H9 (cell line): ENCODE measurements around the gene VDAC1. TPM values are rescaled to one million over a fixed set of nuclear protein-coding genes. Genes with fewer than 3 reads are reported as not detected.

Experiments
- DNase-seq: peaks from one replicate; pipeline ENCODE4 v3.0.0-alpha.2; 2017
- H2AFZ ChIP-seq: one replicate; pipeline ENCODE4 v1.6.1; 2013; ENCODE audit warnings: mild to moderate bottlenecking, low read length, control low read depth, moderate library complexity
- H2AK5ac ChIP-seq: 2 replicates; pipeline ENCODE4 v1.6.1; 2013; ENCODE audit warnings: low read length, control low read depth, mixed read lengths; ENCODE audit not compliant: insufficient read length
- H2BK120ac ChIP-seq: one replicate; pipeline ENCODE4 v1.6.1; 2013; ENCODE audit warnings: low read depth, mild to moderate bottlenecking, low read length, control low read depth, inconsistent platforms; ENCODE audit not compliant: poor library complexity, severe bottlenecking
- H2BK12ac ChIP-seq: 2 replicates; pipeline ENCODE4 v1.6.1; 2013; ENCODE audit warnings: low read length, control low read depth, mixed read lengths, low read depth; ENCODE audit not compliant: insufficient read length
- H2BK15ac ChIP-seq: 2 replicates; pipeline ENCODE4 v1.6.1; 2013; ENCODE audit warnings: low read depth, low read length, control low read depth
- H2BK20ac ChIP-seq: one replicate; pipeline ENCODE4 v1.6.1; 2013; ENCODE audit warnings: low read depth, mild to moderate bottlenecking, low read length, control low read depth, inconsistent platforms; ENCODE audit not compliant: poor library complexity, severe bottlenecking
- H2BK5ac ChIP-seq: 2 replicates; pipeline ENCODE4 v1.6.1; 2013; ENCODE audit warnings: low read length, control low read depth, mixed read lengths; ENCODE audit not compliant: insufficient read length
- H3K14ac ChIP-seq: 2 replicates; pipeline ENCODE4 v1.6.1; 2013; ENCODE audit warnings: low read length, control low read depth; ENCODE audit not compliant: insufficient read depth
- H3K18ac ChIP-seq: 2 replicates; pipeline ENCODE4 v1.6.1; 2013; ENCODE audit warnings: low read depth, mild to moderate bottlenecking, mixed read lengths, low read length, control low read depth; ENCODE audit not compliant: insufficient read length
- H3K23ac ChIP-seq: 2 replicates; pipeline ENCODE4 v1.6.1; 2013; ENCODE audit warnings: low read length, control low read depth, mixed read lengths, low read depth; ENCODE audit not compliant: insufficient read length
- H3K23me2 ChIP-seq: 2 replicates; pipeline ENCODE4 v1.6.1; 2013; ENCODE audit warnings: low read depth, mild to moderate bottlenecking, mixed read lengths, low read length, control low read depth; ENCODE audit not compliant: insufficient read length, poor library complexity, severe bottlenecking
- H3K27ac ChIP-seq: 2 replicates; pipeline ENCODE4 v1.5.1; 2013; ENCODE audit warnings: low read length, control low read depth, mixed read lengths, low read depth; ENCODE audit not compliant: insufficient read length
- H3K27me3 ChIP-seq: 2 replicates; pipeline ENCODE4 v1.6.1; 2013; ENCODE audit warnings: low read length, control low read depth, inconsistent platforms; ENCODE audit not compliant: insufficient read depth
- H3K4ac ChIP-seq: 2 replicates; pipeline ENCODE4 v1.6.1; 2013; ENCODE audit warnings: low read depth, mild to moderate bottlenecking, control low read depth, inconsistent platforms, low read length, moderate library complexity
- H3K4me1 ChIP-seq: 2 replicates; pipeline ENCODE4 v1.6.1; 2013; ENCODE audit warnings: low read length, control low read depth, inconsistent platforms; ENCODE audit not compliant: insufficient read depth
- H3K4me2 ChIP-seq: 2 replicates; pipeline ENCODE4 v1.6.1; 2013; ENCODE audit warnings: low read length, control low read depth, mixed read lengths; ENCODE audit not compliant: insufficient read length, insufficient read depth
- H3K56ac ChIP-seq: 2 replicates; pipeline ENCODE4 v1.6.1; 2013; ENCODE audit warnings: low read depth, mild to moderate bottlenecking, mixed read lengths, low read length, control low read depth; ENCODE audit not compliant: insufficient read length
- H3K79me1 ChIP-seq: 2 replicates; pipeline ENCODE4 v1.6.1; 2013; ENCODE audit warnings: low read depth, mild to moderate bottlenecking, moderate library complexity, low read length, control low read depth, inconsistent platforms; ENCODE audit not compliant: insufficient read depth, poor library complexity, severe bottlenecking
- H3K79me2 ChIP-seq: 2 replicates; pipeline ENCODE4 v1.6.1; 2013; ENCODE audit warnings: low read length, control low read depth, inconsistent platforms; ENCODE audit not compliant: insufficient read depth
- H3K9ac ChIP-seq: 2 replicates; pipeline ENCODE4 v1.6.1; 2013; ENCODE audit warnings: low read length, control low read depth, mixed read lengths; ENCODE audit not compliant: insufficient read length; ENCODE audit errors: extremely low read depth
- H3K9me3 ChIP-seq: one replicate; pipeline ENCODE4 v1.6.1; 2013; ENCODE audit warnings: low read depth, low read length, inconsistent platforms; ENCODE audit not compliant: control insufficient read depth
- H3T11ph ChIP-seq: one replicate; pipeline ENCODE4 v1.6.1; 2013; ENCODE audit warnings: mild to moderate bottlenecking, low read length, control low read depth, inconsistent platforms
- H4K20me1 ChIP-seq: one replicate; pipeline ENCODE4 v1.6.1; 2013; ENCODE audit not compliant: control insufficient read depth, insufficient read length, insufficient read depth
- H4K5ac ChIP-seq: 2 replicates; pipeline ENCODE4 v1.6.1; 2013; ENCODE audit warnings: low read depth, mild to moderate bottlenecking, mixed read lengths, low read length, control low read depth; ENCODE audit not compliant: insufficient read length
- H4K8ac ChIP-seq: replicated peaks from 2 replicates; pipeline ENCODE4 v1.6.1; 2013; ENCODE audit warnings: low read length, control low read depth, mixed read lengths, low read depth; ENCODE audit not compliant: insufficient read length
- H4K91ac ChIP-seq: 2 replicates; pipeline ENCODE4 v1.6.1; 2013; ENCODE audit warnings: low read depth, mild to moderate bottlenecking, moderate library complexity, mixed read lengths, low read length, control low read depth; ENCODE audit not compliant: insufficient read length
- H3K27ac Mint-ChIP-seq, 3 experiments: 2 replicates in 2 of 3; 3 replicates in 1 of 3; pipeline ENCODE4 v1.8.0; 2020 to 2021; ENCODE audit warnings: mixed read lengths in 3 of 3, mild to moderate bottlenecking in 1 of 3, moderate library complexity in 1 of 3
- H3K27me3 Mint-ChIP-seq: 2 replicates; pipeline ENCODE4 v1.8.0; 2021; ENCODE audit warnings: low read depth, mild to moderate bottlenecking, moderate library complexity, mixed read lengths
- H3K36me3 Mint-ChIP-seq, 3 experiments: 2 replicates in 2 of 3; 3 replicates in 1 of 3; pipeline ENCODE4 v1.8.0; 2020 to 2021; ENCODE audit warnings: low read depth in 3 of 3, mixed read lengths in 3 of 3; ENCODE audit not compliant: insufficient read depth in 1 of 3
- H3K4me1 Mint-ChIP-seq, 2 experiments: 2 replicates each; pipeline ENCODE4 v1.8.0; 2020; ENCODE audit warnings: mixed read lengths in 2 of 2
- H3K4me3 Mint-ChIP-seq, 2 experiments: 2 replicates in 1 of 2; 3 replicates in 1 of 2; pipeline ENCODE4 v1.8.0; 2020 to 2021; ENCODE audit warnings: mild to moderate bottlenecking in 2 of 2, mixed read lengths in 2 of 2, moderate library complexity in 1 of 2
- H3K9me3 Mint-ChIP-seq, 2 experiments: 2 replicates in 1 of 2; 3 replicates in 1 of 2; pipeline ENCODE4 v1.8.0; 2020; ENCODE audit warnings: mild to moderate bottlenecking in 2 of 2, mixed read lengths in 2 of 2, moderate library complexity in 1 of 2
- CTCF ChIP-seq: fragments of 200-600 bp; sonication (generic); conservative IDR thresholded peaks from 3 replicates; pipeline ENCODE4 v1.8.0; 2021; ENCODE audit warnings: antibody characterized with exemption, mild to moderate bottlenecking
- WGBS: extraction: QIAGEN DNeasy Blood & Tissue Kit; methylation state at CpG from one replicate; pipeline ENCODE4 v1.1.7; 2013; ENCODE audit warnings: missing lambda C conversion rate, low lambda C conversion rate, mixed read lengths; ENCODE audit not compliant: insufficient read length; ENCODE audit errors: extremely low coverage; 5-methylcytosine and 5-hydroxymethylcytosine counted together
- total RNA-seq: library from RNA; stranded (reverse); gene quantifications from 2 replicates; pipeline ENCODE4 v1.2.1, GENCODE V29; 2021

Gene VDAC1
- total RNA-seq, 1 experiment from 2014 or later = 208 TPM

GRCh38 chr5:133932441-133933168 lies 72.2 kb downstream of the VDAC1 start:
- Mint-ChIP-seq H3K27me3 (peaks cover 2% of the 10 kb centered on the region), H3K36me3 (no peaks in the 10 kb centered on the region; a peak in 2 of 7 replicates), H3K4me3 (no peak overlapping the region), H3K4me1 (0 out of 4 replicates have a peak, but pooled peaks cover 0 to 3% of the 10 kb centered on the region in 2 experiments), H3K27ac (0 out of 7 replicates have a peak overlapping the region, but pooled peaks of 1 of the 3 experiments have one; percentile 15), H3K9me3 (peaks cover 9 to 10% of the 10 kb centered on the region in 2 experiments; a peak in 4 of 5 replicates)
- H3K27ac ChIP-seq = no peak overlapping the region
- no peaks in the 10 kb centered on the region for H3K9me3 ChIP-seq
- no peak overlapping the region for H3K4ac ChIP-seq
- H2BK12ac ChIP-seq = no peak overlapping the region
- no peaks in the 10 kb centered on the region for H3K4me1 ChIP-seq
- no peak overlapping the region for H2BK5ac ChIP-seq
- H3K9ac ChIP-seq = no peak overlapping the region
- no peak overlapping the region for H2AK5ac ChIP-seq
- no peak overlapping the region for H4K5ac ChIP-seq
- H3T11ph ChIP-seq = no peak overlapping the region
- WGBS = no CpG with 5 or more reads among the region's 13 CpGs
- no peak overlapping the region for H2BK120ac ChIP-seq
- H2BK20ac ChIP-seq = no peak overlapping the region
- TF ChIP-seq CTCF = no peak
- H3K4me2 ChIP-seq = no peak overlapping the region
- H3K79me1 ChIP-seq = no peaks in the 10 kb centered on the region
- H3K23ac ChIP-seq = no peak overlapping the region
- H2AFZ ChIP-seq = no peak overlapping the region
- H2BK15ac ChIP-seq = no peak overlapping the region
- H3K23me2 ChIP-seq = no peaks in the 10 kb centered on the region
- H4K8ac ChIP-seq = no peak overlapping the region
- H3K14ac ChIP-seq = no peak overlapping the region
- H3K18ac ChIP-seq = no peak overlapping the region
- no peaks in the 10 kb centered on the region for H4K20me1 ChIP-seq
- no peaks in the 10 kb centered on the region for H3K79me2 ChIP-seq
- no peak overlapping the region for H3K56ac ChIP-seq
- no peak overlapping the region for H4K91ac ChIP-seq
- DNase-seq = no peak
- no peaks in the 10 kb centered on the region for H3K27me3 ChIP-seq
